K562 (cell line): ENCODE measurements around the gene RAD1. TPM values are rescaled to one million over a fixed set of nuclear protein-coding genes. Genes with fewer than 3 reads are reported as not detected.

Experiments used
- CCAR2 ChIP-seq: fragments of 200-400 bp; formaldehyde crosslinking; IDR thresholded peaks from 2 replicates; pipeline ENCODE4 v1.6.1; 2017; ENCODE audit warnings: mild to moderate bottlenecking, low read depth, low read length
- HNRNPK ChIP-seq: fragments of 200-400 bp; formaldehyde crosslinking; IDR thresholded peaks from one replicate; pipeline ENCODE4 v1.6.1; 2018; ENCODE audit warnings: mild to moderate bottlenecking, low read depth, low read length; ENCODE audit not compliant: poor library complexity, severe bottlenecking
- NBN ChIP-seq: fragments of 450-650 bp; IDR thresholded peaks from 2 replicates; pipeline ENCODE4 v1.6.1; 2016; ENCODE audit warnings: low read depth, mild to moderate bottlenecking
- SNRNP70 ChIP-seq: fragments of 200-400 bp; formaldehyde crosslinking; optimal IDR thresholded peaks from 2 replicates; pipeline ENCODE3; 2017; ENCODE audit warnings: low read depth, low read length
- ZNF717 ChIP-seq: fragments of 250-450 bp; sonication (Bioruptor Pico); IDR thresholded peaks from 2 replicates; pipeline ENCODE4 v1.5.0; 2021
- polyA plus RNA-seq, 8 experiments: library from polyadenylated mRNA; depleted of rRNA in 4 of 8; stranded (reverse) in 5 of 8; unstranded in 3 of 8; fragments of >200 nt; fragmentation: Nextera tagmentation in 2 of 8; fragmentation: Illumina TruSeq in 1 of 8; extraction: Ambion mirVana in 2 of 8; extraction: Trizol in 1 of 8; gene quantifications; 2 replicates each; pipeline versions ENCODE4 v1.2.1 to v1.2.3, GENCODE V29; 2011 to 2014; ENCODE audit warnings: inconsistent platforms in 1 of 8, missing spikeins in 1 of 8
- total RNA-seq, 7 experiments: library from RNA; depleted of rRNA in 6 of 7; stranded (reverse); fragments of >200 nt in 6 of 7; fragmentation: Illumina TruSeq in 2 of 7; extraction: Trizol in 2 of 7; gene quantifications; 2 replicates each; pipeline versions ENCODE4 v1.2.1 to v1.2.3, GENCODE V29; 2011 to 2021; ENCODE audit warnings: low replicate concordance in 1 of 7
- TF ChIP-seq, protein P1 (sequence below): fragments of 250-450 bp; sonication (Bioruptor Pico); IDR thresholded peaks from 2 replicates; pipeline ENCODE4 v1.5.0; 2021; ENCODE audit warnings: mild to moderate bottlenecking, moderate library complexity
- TF ChIP-seq, protein P2 (sequence below): fragments of 450-650 bp; formaldehyde crosslinking; conservative IDR thresholded peaks from 2 replicates; pipeline ENCODE4 v1.4.0; 2022; ENCODE audit warnings: mild to moderate bottlenecking, missing genetic modification characterization
- TF ChIP-seq, protein P3 (sequence below): sonication (generic); formaldehyde crosslinking; IDR thresholded peaks from 2 replicates; pipeline ENCODE4 v1.8.0; 2023; ENCODE audit warnings: mild to moderate bottlenecking, missing genetic modification reagents
- TF ChIP-seq, protein P4 (sequence below): conservative IDR thresholded peaks from 2 replicates; pipeline ENCODE4 v1.6.1; 2011; ENCODE audit warnings: low read depth, mild to moderate bottlenecking, low read length; ENCODE audit not compliant: control insufficient read depth
- TF ChIP-seq, protein P5 (sequence below): fragments of 250-450 bp; sonication (Bioruptor Pico); IDR thresholded peaks from 2 replicates; pipeline ENCODE4 v1.8.0; 2022; ENCODE audit warnings: inconsistent platforms, mild to moderate bottlenecking, moderate library complexity, borderline replicate concordance
- TF ChIP-seq, protein P6 (sequence below): IDR thresholded peaks from 3 replicates; pipeline ENCODE4 v1.6.1; 2011; ENCODE audit warnings: borderline replicate concordance, mild to moderate bottlenecking; ENCODE audit not compliant: insufficient read length, insufficient read depth

RAD1 gene
- total and polyA plus RNA-seq, 9 of the 15 experiments (the other 6 are each of a cell fraction or from before 2014, with no cell fraction given) = 44.5 to 148 (median 60.8) TPM

- TF ChIP-seq, protein P1, sequence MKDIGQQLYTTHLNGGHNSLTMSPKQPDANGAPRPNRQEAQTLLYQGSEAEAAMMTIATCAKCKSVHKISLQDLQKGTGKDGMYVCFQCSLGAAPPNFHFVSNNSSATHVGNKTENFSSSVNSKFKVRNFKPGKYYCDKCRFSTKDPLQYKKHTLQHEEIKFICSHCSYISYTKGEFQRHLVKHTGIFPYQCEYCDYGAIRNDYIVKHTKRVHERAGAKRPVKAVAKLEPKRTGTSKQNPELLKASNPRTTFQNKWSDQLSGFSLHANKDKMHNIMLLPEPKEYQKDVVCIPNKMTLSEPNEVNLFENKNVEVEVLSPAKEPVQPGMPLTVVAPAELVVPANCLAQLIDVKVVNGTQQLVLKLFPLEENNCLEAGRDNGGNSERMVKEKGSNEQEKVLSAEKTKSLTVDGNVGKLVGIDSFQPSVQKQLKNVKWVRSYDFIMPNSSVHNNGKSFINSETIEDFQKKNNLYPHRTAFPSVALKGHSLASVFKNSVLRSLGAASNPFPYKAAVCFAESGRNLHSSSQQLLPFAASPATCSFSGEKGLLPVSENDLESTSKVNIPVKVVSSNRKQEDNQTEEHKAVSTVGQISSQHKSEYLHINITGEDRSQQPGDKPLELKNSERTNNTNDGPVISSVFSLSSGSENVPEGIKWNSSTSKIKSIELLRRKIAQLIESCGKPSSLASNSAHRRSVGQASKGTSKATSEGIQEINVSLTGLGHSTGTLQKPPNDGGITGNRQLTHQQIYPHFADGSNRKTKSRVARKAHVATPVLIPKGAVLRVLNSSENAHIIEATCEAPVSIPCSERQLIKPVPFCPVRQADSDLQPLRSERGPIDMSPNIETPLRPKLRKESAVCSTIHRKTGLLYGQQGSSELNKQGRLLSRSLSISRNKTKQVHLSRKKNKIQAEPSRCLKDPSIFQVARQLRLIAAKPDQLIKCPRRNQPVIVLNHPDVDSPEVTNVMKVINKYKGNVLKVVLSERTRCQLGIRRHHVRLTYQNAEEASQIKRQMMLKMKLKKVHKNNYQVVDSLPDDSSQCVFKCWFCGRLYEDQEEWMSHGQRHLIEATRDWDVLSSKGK (CRISPR knock-in tag) = no peak
- TF ChIP-seq ZNF717 (CRISPR knock-in tag) (no peak), CCAR2 (no peak), SNRNP70 (no peak), HNRNPK (no peak), NBN (no peak)
- TF ChIP-seq, protein P2, sequence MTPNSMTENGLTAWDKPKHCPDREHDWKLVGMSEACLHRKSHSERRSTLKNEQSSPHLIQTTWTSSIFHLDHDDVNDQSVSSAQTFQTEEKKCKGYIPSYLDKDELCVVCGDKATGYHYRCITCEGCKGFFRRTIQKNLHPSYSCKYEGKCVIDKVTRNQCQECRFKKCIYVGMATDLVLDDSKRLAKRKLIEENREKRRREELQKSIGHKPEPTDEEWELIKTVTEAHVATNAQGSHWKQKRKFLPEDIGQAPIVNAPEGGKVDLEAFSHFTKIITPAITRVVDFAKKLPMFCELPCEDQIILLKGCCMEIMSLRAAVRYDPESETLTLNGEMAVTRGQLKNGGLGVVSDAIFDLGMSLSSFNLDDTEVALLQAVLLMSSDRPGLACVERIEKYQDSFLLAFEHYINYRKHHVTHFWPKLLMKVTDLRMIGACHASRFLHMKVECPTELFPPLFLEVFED (CRISPR knock-in tag) = no peak
- TF ChIP-seq, protein P3, sequence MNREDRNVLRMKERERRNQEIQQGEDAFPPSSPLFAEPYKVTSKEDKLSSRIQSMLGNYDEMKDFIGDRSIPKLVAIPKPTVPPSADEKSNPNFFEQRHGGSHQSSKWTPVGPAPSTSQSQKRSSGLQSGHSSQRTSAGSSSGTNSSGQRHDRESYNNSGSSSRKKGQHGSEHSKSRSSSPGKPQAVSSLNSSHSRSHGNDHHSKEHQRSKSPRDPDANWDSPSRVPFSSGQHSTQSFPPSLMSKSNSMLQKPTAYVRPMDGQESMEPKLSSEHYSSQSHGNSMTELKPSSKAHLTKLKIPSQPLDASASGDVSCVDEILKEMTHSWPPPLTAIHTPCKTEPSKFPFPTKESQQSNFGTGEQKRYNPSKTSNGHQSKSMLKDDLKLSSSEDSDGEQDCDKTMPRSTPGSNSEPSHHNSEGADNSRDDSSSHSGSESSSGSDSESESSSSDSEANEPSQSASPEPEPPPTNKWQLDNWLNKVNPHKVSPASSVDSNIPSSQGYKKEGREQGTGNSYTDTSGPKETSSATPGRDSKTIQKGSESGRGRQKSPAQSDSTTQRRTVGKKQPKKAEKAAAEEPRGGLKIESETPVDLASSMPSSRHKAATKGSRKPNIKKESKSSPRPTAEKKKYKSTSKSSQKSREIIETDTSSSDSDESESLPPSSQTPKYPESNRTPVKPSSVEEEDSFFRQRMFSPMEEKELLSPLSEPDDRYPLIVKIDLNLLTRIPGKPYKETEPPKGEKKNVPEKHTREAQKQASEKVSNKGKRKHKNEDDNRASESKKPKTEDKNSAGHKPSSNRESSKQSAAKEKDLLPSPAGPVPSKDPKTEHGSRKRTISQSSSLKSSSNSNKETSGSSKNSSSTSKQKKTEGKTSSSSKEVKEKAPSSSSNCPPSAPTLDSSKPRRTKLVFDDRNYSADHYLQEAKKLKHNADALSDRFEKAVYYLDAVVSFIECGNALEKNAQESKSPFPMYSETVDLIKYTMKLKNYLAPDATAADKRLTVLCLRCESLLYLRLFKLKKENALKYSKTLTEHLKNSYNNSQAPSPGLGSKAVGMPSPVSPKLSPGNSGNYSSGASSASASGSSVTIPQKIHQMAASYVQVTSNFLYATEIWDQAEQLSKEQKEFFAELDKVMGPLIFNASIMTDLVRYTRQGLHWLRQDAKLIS (CRISPR knock-in tag) = no peak
- TF ChIP-seq, protein P4, sequence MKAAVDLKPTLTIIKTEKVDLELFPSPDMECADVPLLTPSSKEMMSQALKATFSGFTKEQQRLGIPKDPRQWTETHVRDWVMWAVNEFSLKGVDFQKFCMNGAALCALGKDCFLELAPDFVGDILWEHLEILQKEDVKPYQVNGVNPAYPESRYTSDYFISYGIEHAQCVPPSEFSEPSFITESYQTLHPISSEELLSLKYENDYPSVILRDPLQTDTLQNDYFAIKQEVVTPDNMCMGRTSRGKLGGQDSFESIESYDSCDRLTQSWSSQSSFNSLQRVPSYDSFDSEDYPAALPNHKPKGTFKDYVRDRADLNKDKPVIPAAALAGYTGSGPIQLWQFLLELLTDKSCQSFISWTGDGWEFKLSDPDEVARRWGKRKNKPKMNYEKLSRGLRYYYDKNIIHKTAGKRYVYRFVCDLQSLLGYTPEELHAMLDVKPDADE = no peak
- TF ChIP-seq, protein P5, sequence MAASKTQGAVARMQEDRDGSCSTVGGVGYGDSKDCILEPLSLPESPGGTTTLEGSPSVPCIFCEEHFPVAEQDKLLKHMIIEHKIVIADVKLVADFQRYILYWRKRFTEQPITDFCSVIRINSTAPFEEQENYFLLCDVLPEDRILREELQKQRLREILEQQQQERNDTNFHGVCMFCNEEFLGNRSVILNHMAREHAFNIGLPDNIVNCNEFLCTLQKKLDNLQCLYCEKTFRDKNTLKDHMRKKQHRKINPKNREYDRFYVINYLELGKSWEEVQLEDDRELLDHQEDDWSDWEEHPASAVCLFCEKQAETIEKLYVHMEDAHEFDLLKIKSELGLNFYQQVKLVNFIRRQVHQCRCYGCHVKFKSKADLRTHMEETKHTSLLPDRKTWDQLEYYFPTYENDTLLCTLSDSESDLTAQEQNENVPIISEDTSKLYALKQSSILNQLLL = no peak
- TF ChIP-seq, protein P6, sequence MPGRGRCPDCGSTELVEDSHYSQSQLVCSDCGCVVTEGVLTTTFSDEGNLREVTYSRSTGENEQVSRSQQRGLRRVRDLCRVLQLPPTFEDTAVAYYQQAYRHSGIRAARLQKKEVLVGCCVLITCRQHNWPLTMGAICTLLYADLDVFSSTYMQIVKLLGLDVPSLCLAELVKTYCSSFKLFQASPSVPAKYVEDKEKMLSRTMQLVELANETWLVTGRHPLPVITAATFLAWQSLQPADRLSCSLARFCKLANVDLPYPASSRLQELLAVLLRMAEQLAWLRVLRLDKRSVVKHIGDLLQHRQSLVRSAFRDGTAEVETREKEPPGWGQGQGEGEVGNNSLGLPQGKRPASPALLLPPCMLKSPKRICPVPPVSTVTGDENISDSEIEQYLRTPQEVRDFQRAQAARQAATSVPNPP = no peak
Observed at GRCh38 chr5:34903260-34903659, 12.0 kb downstream of the RAD1 start (continued).
